HG02938 (cell line): ENCODE data around the gene SENP2.

Experiments used
- ATAC-seq: cut with Tn5 transposase; IDR thresholded peaks from one replicate; pipeline ENCODE4 v1.9.1; 2021; ENCODE audit warnings: mild to moderate bottlenecking, moderate library complexity; ENCODE audit not compliant: unreplicated experiment

The SENP2 gene

GRCh38 chr3:185677146-185677829 lies 91.2 kb downstream of the SENP2 start:
- no peak for ATAC-seq

GRCh38 chr3:185678027-185678426 lies 91.9 kb downstream of the SENP2 start:
- no peak for ATAC-seq

- no peak for ATAC-seq
Measured at GRCh38 chr3:185680231-185680630, 94.1 kb downstream of the SENP2 start.
